Esophagus (tissue), 2 donors: ENCODE measurements around the gene HIGD1C. TPM values are rescaled to one million over a fixed set of nuclear protein-coding genes. Genes with fewer than 3 reads are reported as not detected.
A peak's percentile ranks its signal among the peaks of the same experiment; 100 is the strongest.
"Not testable (repeated sequence)": the region's sequence is repeated elsewhere in the genome, so short reads cannot be mapped to it uniquely, and the experiment has no call there.

Experiments used
- H3K27ac ChIP-seq, 2 donors: one replicate each; pipeline ENCODE4 v1.5.1; 2013; ENCODE audit warnings: low read depth in 2 of 2, mild to moderate bottlenecking in 2 of 2, inconsistent platforms in 1 of 2, low read length in 1 of 2, moderate library complexity in 1 of 2
- H3K27me3 ChIP-seq, 2 donors: one replicate each; pipeline ENCODE4 v1.6.1; 2013; ENCODE audit warnings: low read length in 2 of 2, control low read depth in 1 of 2, mild to moderate bottlenecking in 1 of 2; ENCODE audit not compliant: insufficient read depth in 2 of 2, control insufficient read depth in 1 of 2
- H3K36me3 ChIP-seq, 2 donors: one replicate each; pipeline ENCODE4 v1.6.1; 2013; ENCODE audit warnings: low read length in 1 of 2; ENCODE audit not compliant: control insufficient read depth in 2 of 2, insufficient read depth in 2 of 2
- H3K4me1 ChIP-seq, 2 donors: one replicate each; pipeline ENCODE4 v1.6.1; 2013; ENCODE audit warnings: low read length in 1 of 2; ENCODE audit not compliant: control insufficient read depth in 2 of 2, insufficient read depth in 2 of 2
- H3K4me3 ChIP-seq, 2 donors: one replicate each; pipeline ENCODE4 v1.5.1; 2013; ENCODE audit warnings: low read length in 2 of 2, mild to moderate bottlenecking in 2 of 2, low read depth in 1 of 2, moderate library complexity in 1 of 2
- H3K9me3 ChIP-seq, 2 donors: one replicate each; pipeline ENCODE4 v1.6.1; 2013; ENCODE audit warnings: mild to moderate bottlenecking in 2 of 2, low read depth in 1 of 2, low read length in 1 of 2, moderate library complexity in 1 of 2; ENCODE audit not compliant: control insufficient read depth in 2 of 2, insufficient read depth in 1 of 2
- WGBS, 2 donors: extraction: QIAGEN DNeasy Blood & Tissue Kit; methylation state at CpG; one replicate each; pipeline ENCODE4 v1.1.7; 2013; 5-methylcytosine and 5-hydroxymethylcytosine counted together
- polyA plus RNA-seq, 2 donors: library from polyadenylated mRNA; stranded (reverse); fragments of 200-250 nt; gene quantifications; one replicate each; pipeline ENCODE4 v1.2.3, GENCODE V29; 2013
- donor health status: healthy with polysubstance abuse.
- donor health status: Bipolar disorder and iron deficiency.

Gene HIGD1C
- not detected for polyA plus RNA-seq

GRCh38 chr12:50952510-50952909 lies at the start of gene HIGD1C:
Gene HIGD1C (plus strand): TSS chr12:50952544. CDS start chr12:50953999, 1,455 bp downstream.
- Histone ChIP-seq H3K4me3 (no peak within 1 kb of the TSS), H3K9me3 (no peaks in the 10 kb centered on the region), H3K36me3 (no peaks in the 10 kb centered on the region), H3K4me1 (no peaks in the 10 kb centered on the region), H3K27me3 (no peaks in the 10 kb centered on the region), H3K27ac (no peak within 1 kb of the TSS)
- 94 to 96% methylated on average over 18 to 19 of the region's 19 CpGs for WGBS, 2 donors

- WGBS, 2 donors, result 64 to 82% methylated on average over 5 of the region's 5 CpGs
These were observed 43.9 kb upstream of the HIGD1C start for GRCh38 chr12:50908479-50908878.

GRCh38 chr12:50912361-50912760 lies 40.0 kb upstream of the HIGD1C start:
- H3K9me3 ChIP-seq, result peaks cover 3 to 12% of the 10 kb centered on the region in 2 donors
- H3K4me3 ChIP-seq, H3K27me3 ChIP-seq, H3K36me3 ChIP-seq, H3K4me1 ChIP-seq, H3K27ac ChIP-seq: not testable (repeated sequence)
- 87 to 89% methylated on average over 6 of the region's 6 CpGs for WGBS, 2 donors

More at GRCh38 chr12:50908479-50908878, 43.9 kb upstream of the HIGD1C start:
- not testable (repeated sequence) for H3K27me3 ChIP-seq, H3K4me1 ChIP-seq, H3K4me3 ChIP-seq, H3K27ac ChIP-seq, H3K36me3 ChIP-seq, H3K9me3 ChIP-seq

- H3K36me3 ChIP-seq, result no peaks in the 10 kb centered on the region
- peak overlapping the region in 1 of 2 donors; percentile 60 for H3K27ac ChIP-seq
- peaks cover 3 to 12% of the 10 kb centered on the region in 2 donors for H3K9me3 ChIP-seq
- no peaks in the 10 kb centered on the region for H3K27me3 ChIP-seq
- H3K4me3 ChIP-seq, result no peak overlapping the region
- 80 to 88% methylated on average over 2 of the region's 2 CpGs for WGBS, 2 donors
- H3K4me1 ChIP-seq, result no peaks in the 10 kb centered on the region
These were observed 39.1 kb upstream of the HIGD1C start for GRCh38 chr12:50913224-50913623.

GRCh38 chr12:50914872-50915484 lies 37.4 kb upstream of the HIGD1C start:
- Histone ChIP-seq H3K4me1 (no peaks in the 10 kb centered on the region), H3K4me3 (no peak overlapping the region), H3K27ac (no peak overlapping the region), H3K36me3 (no peaks in the 10 kb centered on the region), H3K27me3 (no peaks in the 10 kb centered on the region), H3K9me3 (peaks cover 3 to 12% of the 10 kb centered on the region in 2 donors)
- 79 to 86% methylated on average over 6 of the region's 6 CpGs for WGBS, 2 donors

GRCh38 chr12:50916292-50916691 lies 36.1 kb upstream of the HIGD1C start:
- no peak overlapping the region for H3K4me3 ChIP-seq
- H3K9me3 ChIP-seq, result peaks cover 3 to 12% of the 10 kb centered on the region in 2 donors

GRCh38 chr12:50918584-50919316 lies 33.6 kb upstream of the HIGD1C start:
- no peaks in the 10 kb centered on the region for H3K36me3 ChIP-seq
- H3K4me3 ChIP-seq, result no peak overlapping the region
- peaks cover 3 to 8% of the 10 kb centered on the region in 2 donors for H3K9me3 ChIP-seq
- no peak overlapping the region for H3K27ac ChIP-seq
- H3K4me1 ChIP-seq, result peaks cover 2% of the 10 kb centered on the region in 2 donors
- WGBS, 2 donors, result 77 to 86% methylated on average over 5 of the region's 5 CpGs
- no peaks in the 10 kb centered on the region for H3K27me3 ChIP-seq

More at GRCh38 chr12:50916292-50916691, 36.1 kb upstream of the HIGD1C start:
- WGBS, 2 donors, result 69 to 88% methylated on average over 3 of the region's 3 CpGs
- Histone ChIP-seq H3K27ac (no peak overlapping the region), H3K4me1 (no peaks in the 10 kb centered on the region), H3K27me3 (no peaks in the 10 kb centered on the region), H3K36me3 (no peaks in the 10 kb centered on the region)

GRCh38 chr12:50922820-50923219 lies 29.5 kb upstream of the HIGD1C start:
- H3K27me3 ChIP-seq, result no peaks in the 10 kb centered on the region
- no peaks in the 10 kb centered on the region for H3K36me3 ChIP-seq
- peak overlapping the region in 1 of 2 donors; percentile 57 for H3K27ac ChIP-seq
- WGBS, 2 donors, result 29 to 57% methylated on average over 3 of the region's 3 CpGs
- H3K9me3 ChIP-seq, result no peaks in the 10 kb centered on the region
- H3K4me3 ChIP-seq, result no peak overlapping the region
- H3K4me1 ChIP-seq, result peaks cover 2 to 3% of the 10 kb centered on the region in 2 donors

GRCh38 chr12:50923361-50924130 lies 28.8 kb upstream of the HIGD1C start:
- peaks cover 3 to 4% of the 10 kb centered on the region in 2 donors for H3K4me1 ChIP-seq
- no peaks in the 10 kb centered on the region for H3K27me3 ChIP-seq
- peaks cover 0 to 3% of the 10 kb centered on the region in 2 donors for H3K36me3 ChIP-seq
- WGBS, 2 donors, result 21 to 25% methylated on average over 8 of the region's 8 CpGs
- H3K4me3 ChIP-seq, result peak overlapping the region in 1 of 2 donors; percentile 65
- no peaks in the 10 kb centered on the region for H3K9me3 ChIP-seq
- peak overlapping the region; percentile 78 to 93 for H3K27ac ChIP-seq
